ENCODE data around the gene ITGB3. TPM values are rescaled to one million over a fixed set of nuclear protein-coding genes. Genes with fewer than 3 reads are reported as not detected.

The ITGB3 gene
- total RNA-seq, 1 experiment from 2014 or later: 0.48 TPM

GRCh38 chr17:47262586-47262985 is 9.0 kb downstream of the ITGB3 start:
- Histone ChIP-seq H3K4me3 (ENCODE audit: low read depth, low read length) (no peak overlapping the region), H3K4me1 (peaks cover 10% of the 10 kb centered on the region; the same call in 1 of the 2 replicates), H3K9me3 (no peaks in the 10 kb centered on the region; the same call in 1 of the 2 replicates), H3K36me3 (ENCODE audit: control insufficient read depth, insufficient read depth, low read length) (no peaks in the 10 kb centered on the region), H3K27me3 (replicated peaks; ENCODE audit: control insufficient read depth, insufficient read depth, low read length) (peaks cover 2% of the 10 kb centered on the region; the same call in 1 of the 2 replicates)
- ChIA-PET CTCF (no interaction called here), POLR2A (no interaction called here)
- no peak for TF ChIP-seq CTCF (IDR thresholded peaks at IDR 0.05; ENCODE audit: insufficient read depth in 1 of 2, low read depth in 1 of 2, low read length in 1 of 2, severe bottlenecking in 1 of 2, unreplicated experiment in 1 of 2)
- H3K27ac Mint-ChIP-seq (ENCODE audit: unreplicated experiment): no peak overlapping the region
- H3K27me3 Mint-ChIP-seq (ENCODE audit: insufficient read depth, unreplicated experiment): peaks cover 5% of the 10 kb centered on the region
- no TSS peak for BruUV-seq (replicated peaks)
- no peaks in the 10 kb centered on the region for H3K9me3 Mint-ChIP-seq (ENCODE audit: unreplicated experiment)
- no peaks in the 10 kb centered on the region for H3K4me1 Mint-ChIP-seq (ENCODE audit: low read depth, unreplicated experiment)
- no peaks in the 10 kb centered on the region for H3K36me3 Mint-ChIP-seq (ENCODE audit: insufficient read depth, unreplicated experiment)
- no peak for DNase-seq
- no peak overlapping the region for H3K4me3 Mint-ChIP-seq (ENCODE audit: unreplicated experiment)
- intact Hi-C loops (cut with micrococcal nuclease; ENCODE audit: unreplicated experiment): no loop called here

- H3K9me3 ChIP-seq: peaks cover 7% of the 10 kb centered on the region
- Mint-ChIP-seq H3K4me1 (ENCODE audit: low read depth, unreplicated experiment) (no peaks in the 10 kb centered on the region), H3K4me3 (ENCODE audit: unreplicated experiment) (no peak overlapping the region), H3K36me3 (ENCODE audit: insufficient read depth, unreplicated experiment) (no peaks in the 10 kb centered on the region), H3K27me3 (ENCODE audit: insufficient read depth, unreplicated experiment) (no peaks in the 10 kb centered on the region), H3K9me3 (ENCODE audit: unreplicated experiment) (peaks cover 3% of the 10 kb centered on the region), H3K27ac (ENCODE audit: unreplicated experiment) (no peak overlapping the region)
- BruUV-seq (replicated peaks): no TSS peak
- ChIA-PET POLR2A (no interaction called here), CTCF (no interaction called here)
- DNase-seq: no peak
- H3K4me3 ChIP-seq (ENCODE audit: low read depth, low read length): no peak overlapping the region
- TF ChIP-seq CTCF (IDR thresholded peaks at IDR 0.05; ENCODE audit: insufficient read depth in 1 of 2, low read depth in 1 of 2, low read length in 1 of 2, severe bottlenecking in 1 of 2, unreplicated experiment in 1 of 2): no peak
- H3K36me3 ChIP-seq (ENCODE audit: control insufficient read depth, insufficient read depth, low read length): no peaks in the 10 kb centered on the region
- H3K4me1 ChIP-seq: peaks cover 17% of the 10 kb centered on the region; the same call in 1 of the 2 replicates
- no peaks in the 10 kb centered on the region for H3K27me3 ChIP-seq (replicated peaks; ENCODE audit: control insufficient read depth, insufficient read depth, low read length)
- intact Hi-C loops (cut with micrococcal nuclease; ENCODE audit: unreplicated experiment): no loop called here
Measured at GRCh38 chr17:47264166-47264565, 10.5 kb downstream of the ITGB3 start.

GRCh38 chr17:47265983-47266541 is 12.4 kb downstream of the ITGB3 start:
- Mint-ChIP-seq H3K9me3 (ENCODE audit: unreplicated experiment) (peaks cover 12% of the 10 kb centered on the region), H3K4me1 (ENCODE audit: low read depth, unreplicated experiment) (no peaks in the 10 kb centered on the region), H3K4me3 (ENCODE audit: unreplicated experiment) (no peak overlapping the region), H3K27me3 (ENCODE audit: insufficient read depth, unreplicated experiment) (no peaks in the 10 kb centered on the region), H3K36me3 (ENCODE audit: insufficient read depth, unreplicated experiment) (no peaks in the 10 kb centered on the region), H3K27ac (ENCODE audit: unreplicated experiment) (no peak overlapping the region)
- Histone ChIP-seq H3K4me3 (ENCODE audit: low read depth, low read length) (no peak overlapping the region), H3K4me1 (peaks cover 17% of the 10 kb centered on the region; the same call in 1 of the 2 replicates), H3K9me3 (peaks cover 7% of the 10 kb centered on the region), H3K27me3 (replicated peaks; ENCODE audit: control insufficient read depth, insufficient read depth, low read length) (no peaks in the 10 kb centered on the region), H3K36me3 (ENCODE audit: control insufficient read depth, insufficient read depth, low read length) (no peaks in the 10 kb centered on the region)
- no TSS peak for BruUV-seq (replicated peaks)
- intact Hi-C loops (cut with micrococcal nuclease; ENCODE audit: unreplicated experiment): no loop called here
- no peak for DNase-seq
- ChIA-PET CTCF (no interaction called here), POLR2A (interaction anchor here (0.6 kb wide), 1 partner anchor 9 kb away, joined by 3 read pairs; no protein-coding TSS in a partner anchor)
- TF ChIP-seq CTCF (IDR thresholded peaks at IDR 0.05; ENCODE audit: insufficient read depth in 1 of 2, low read depth in 1 of 2, low read length in 1 of 2, severe bottlenecking in 1 of 2, unreplicated experiment in 1 of 2): no peak
